ENCODE data around the gene DTL. TPM values are rescaled to one million over a fixed set of nuclear protein-coding genes. Genes with fewer than 3 reads are reported as not detected.

Gene DTL
- total and polyA plus RNA-seq, 2 experiments from 2014 or later = 8.2 to 9.7 TPM

GRCh38 chr1:212073490-212073889 is 37.9 kb downstream of the DTL start:
- no peak overlapping the region for H3K4me2 ChIP-seq (ENCODE audit: unreplicated experiment)
- H2AFZ ChIP-seq = no peak overlapping the region
- H3K9ac ChIP-seq = no peak overlapping the region
- H3K4me1 ChIP-seq (ENCODE audit: insufficient read depth) = no peaks in the 10 kb centered on the region
- no peak overlapping the region for H3K4me3 ChIP-seq
- H3K79me2 ChIP-seq (ENCODE audit: insufficient read depth) = no peaks in the 10 kb centered on the region
- H3K9me3 ChIP-seq (ENCODE audit: low read depth) = no peaks in the 10 kb centered on the region
- 97% methylated on average over 1 of the region's 1 CpG for WGBS, 2 experiments (ENCODE audit: low coverage in 1 of 2, low lambda C conversion rate in 2 of 2, missing lambda C conversion rate in 2 of 2)
- in situ Hi-C loops (cut with MboI) = loop anchor here (5.0 kb wide), 1 partner anchor 299 kb away; no protein-coding TSS in a partner anchor
- no peaks in the 10 kb centered on the region for H3K36me3 ChIP-seq (ENCODE audit: low read depth)
- DNase-seq = peak; percentile 10
- no peaks in the 10 kb centered on the region for H4K20me1 ChIP-seq (ENCODE audit: insufficient read depth)
- no peaks in the 10 kb centered on the region for H3K9me2 ChIP-seq (ENCODE audit: insufficient read depth)
- no peaks in the 10 kb centered on the region for H3K27me3 ChIP-seq (replicated peaks; ENCODE audit: insufficient read depth)
- H3K27ac ChIP-seq = no peak overlapping the region
- TF ChIP-seq EZH2 (IDR thresholded peaks at IDR 0.05; ENCODE audit: insufficient read depth, poor library complexity, severe bottlenecking) (no peak), EZH2phosphoT487 (IDR thresholded peaks at IDR 0.05; ENCODE audit: insufficient read depth, low read depth) (no peak)
- no peaks in the 10 kb centered on the region for H3F3A ChIP-seq (ENCODE audit: insufficient read depth)

- WGBS, 2 experiments (ENCODE audit: low coverage in 1 of 2, low lambda C conversion rate in 2 of 2, missing lambda C conversion rate in 2 of 2) = 96 to 98% methylated on average over 3 of the region's 3 CpGs
- no peak overlapping the region for H3K27ac ChIP-seq
- H3K36me3 ChIP-seq (ENCODE audit: low read depth) = no peaks in the 10 kb centered on the region
- H3K4me1 ChIP-seq (ENCODE audit: insufficient read depth) = no peaks in the 10 kb centered on the region
- H3K4me3 ChIP-seq = no peak overlapping the region
- no peaks in the 10 kb centered on the region for H4K20me1 ChIP-seq (ENCODE audit: insufficient read depth)
- no peaks in the 10 kb centered on the region for H3K79me2 ChIP-seq (ENCODE audit: insufficient read depth)
- no peaks in the 10 kb centered on the region for H3K9me2 ChIP-seq (ENCODE audit: insufficient read depth)
- H3K27me3 ChIP-seq (replicated peaks; ENCODE audit: insufficient read depth) = no peaks in the 10 kb centered on the region
- in situ Hi-C loops (cut with MboI) = loop anchor here (5.0 kb wide), 1 partner anchor 298 kb away; no protein-coding TSS in a partner anchor
- TF ChIP-seq EZH2phosphoT487 (IDR thresholded peaks at IDR 0.05; ENCODE audit: insufficient read depth, low read depth) (no peak), EZH2 (IDR thresholded peaks at IDR 0.05; ENCODE audit: insufficient read depth, poor library complexity, severe bottlenecking) (no peak)
- no peaks in the 10 kb centered on the region for H3K9me3 ChIP-seq (ENCODE audit: low read depth)
- H3K4me2 ChIP-seq (ENCODE audit: unreplicated experiment) = no peak overlapping the region
- no peak overlapping the region for H2AFZ ChIP-seq
- H3K9ac ChIP-seq = no peak overlapping the region
- DNase-seq = no peak
- no peaks in the 10 kb centered on the region for H3F3A ChIP-seq (ENCODE audit: insufficient read depth)
Observed at GRCh38 chr1:212074313-212074712, 38.8 kb downstream of the DTL start.

- TF ChIP-seq EZH2 (IDR thresholded peaks at IDR 0.05; ENCODE audit: insufficient read depth, poor library complexity, severe bottlenecking) (no peak), EZH2phosphoT487 (IDR thresholded peaks at IDR 0.05; ENCODE audit: insufficient read depth, low read depth) (no peak)
- H3K4me3 ChIP-seq = no peak overlapping the region
Observed at GRCh38 chr1:212074856-212075255, 39.3 kb downstream of the DTL start.

GRCh38 chr1:212077028-212077427 is 41.5 kb downstream of the DTL start:
- in situ Hi-C loops (cut with MboI) = loop anchor here (25.0 kb wide), 1 partner anchor 910 kb away; no protein-coding TSS in a partner anchor
- DNase-seq = peak; percentile 14
- 64 to 65% methylated on average over 2 of the region's 2 CpGs for WGBS, 2 experiments (ENCODE audit: low coverage in 1 of 2, low lambda C conversion rate in 2 of 2, missing lambda C conversion rate in 2 of 2)

More at GRCh38 chr1:212074856-212075255, 39.3 kb downstream of the DTL start:
- Histone ChIP-seq H3K27ac (no peak overlapping the region), H3K36me3 (ENCODE audit: low read depth) (no peaks in the 10 kb centered on the region), H3K4me1 (ENCODE audit: insufficient read depth) (no peaks in the 10 kb centered on the region), H3K9me2 (ENCODE audit: insufficient read depth) (no peaks in the 10 kb centered on the region), H4K20me1 (ENCODE audit: insufficient read depth) (no peaks in the 10 kb centered on the region), H2AFZ (peak overlapping the region; percentile 27; the same call in 1 of the 2 replicates), H3K79me2 (ENCODE audit: insufficient read depth) (no peaks in the 10 kb centered on the region), H3F3A (ENCODE audit: insufficient read depth) (no peaks in the 10 kb centered on the region), H3K4me2 (ENCODE audit: unreplicated experiment) (no peak overlapping the region), H3K9ac (no peak overlapping the region), H3K9me3 (ENCODE audit: low read depth) (no peaks in the 10 kb centered on the region), H3K27me3 (replicated peaks; ENCODE audit: insufficient read depth) (no peaks in the 10 kb centered on the region)
- whole genome bisulfite sequencing, 2 experiments (ENCODE audit: low coverage in 1 of 2, low lambda C conversion rate in 2 of 2, missing lambda C conversion rate in 2 of 2) = 56 to 71% methylated on average over 3 of the region's 3 CpGs
- in situ Hi-C loops (cut with MboI) = loop anchor here (5.0 to 25.0 kb wide), 2 partner anchors 297 to 912 kb away; no protein-coding TSS in a partner anchor
- DNase-seq = no peak

More at GRCh38 chr1:212077028-212077427, 41.5 kb downstream of the DTL start:
- TF ChIP-seq EZH2phosphoT487 (IDR thresholded peaks at IDR 0.05; ENCODE audit: insufficient read depth, low read depth) (no peak), EZH2 (IDR thresholded peaks at IDR 0.05; ENCODE audit: insufficient read depth, poor library complexity, severe bottlenecking) (no peak)
- Histone ChIP-seq H3K36me3 (ENCODE audit: low read depth) (no peaks in the 10 kb centered on the region), H3F3A (ENCODE audit: insufficient read depth) (no peaks in the 10 kb centered on the region), H3K27me3 (replicated peaks; ENCODE audit: insufficient read depth) (no peaks in the 10 kb centered on the region), H3K4me1 (ENCODE audit: insufficient read depth) (no peaks in the 10 kb centered on the region), H3K4me3 (no peak overlapping the region), H3K79me2 (ENCODE audit: insufficient read depth) (no peaks in the 10 kb centered on the region), H3K9ac (no peak overlapping the region), H3K9me3 (ENCODE audit: low read depth) (no peaks in the 10 kb centered on the region), H3K4me2 (ENCODE audit: unreplicated experiment) (no peak overlapping the region), H4K20me1 (ENCODE audit: insufficient read depth) (no peaks in the 10 kb centered on the region), H2AFZ (no peak overlapping the region), H3K9me2 (ENCODE audit: insufficient read depth) (no peaks in the 10 kb centered on the region), H3K27ac (no peak overlapping the region)

All from GM23248 (cell line).